Measurements from ENCODE around the gene RPS5.
A peak's percentile ranks its signal among the peaks of the same experiment; 100 is the strongest.
"Not testable (repeated sequence)": the region's sequence is repeated elsewhere in the genome, so short reads cannot be mapped to it uniquely, and the experiment has no call there.

Gene RPS5

DNA sequence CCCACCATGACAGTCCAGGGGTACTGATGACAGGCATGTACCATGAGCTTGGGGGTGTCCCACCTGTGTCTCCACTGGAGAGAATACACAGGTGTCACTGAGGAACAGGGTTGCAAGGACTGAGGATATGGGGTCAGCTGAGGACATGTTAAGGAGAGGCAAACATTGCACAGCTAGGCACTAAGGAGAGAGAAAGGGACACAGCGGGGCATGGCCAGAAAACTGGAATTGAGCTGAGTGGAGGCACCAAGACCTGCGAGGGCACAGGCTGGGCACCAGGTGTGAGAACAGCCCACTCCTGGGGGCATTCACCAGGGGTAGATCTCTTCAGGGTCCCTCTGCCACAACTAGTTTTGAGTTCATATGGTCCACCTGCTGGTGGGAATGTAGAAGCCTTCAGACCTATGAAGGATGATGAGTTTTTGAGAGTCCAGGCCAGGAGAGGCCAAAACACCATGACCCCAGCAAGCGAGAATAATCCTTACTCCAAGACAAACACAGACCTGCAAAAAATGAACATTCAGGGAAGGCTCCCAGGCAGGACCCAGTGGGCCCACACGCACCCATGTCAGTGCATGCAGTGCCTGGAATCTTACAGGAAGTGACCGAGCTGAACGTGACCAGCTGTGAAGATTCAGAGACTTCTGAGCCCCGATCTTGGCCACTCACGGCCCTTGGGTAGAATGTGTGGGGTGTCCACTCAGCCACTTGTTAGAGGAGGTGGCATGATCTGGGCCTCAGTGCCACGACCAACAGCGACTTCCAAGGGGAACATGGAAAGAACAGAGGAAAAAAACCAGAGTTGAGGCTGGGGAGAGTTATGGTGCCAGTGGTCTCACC lies 20.0 kb downstream of the RPS5 start:
- DNase-seq (ENCODE audit: low read depth) = no peak

- DNase-seq (ENCODE audit: low read depth) = no peak
These were observed 20.6 kb downstream of the RPS5 start for GRCh38 chr19:58407658-58408151.

DNA sequence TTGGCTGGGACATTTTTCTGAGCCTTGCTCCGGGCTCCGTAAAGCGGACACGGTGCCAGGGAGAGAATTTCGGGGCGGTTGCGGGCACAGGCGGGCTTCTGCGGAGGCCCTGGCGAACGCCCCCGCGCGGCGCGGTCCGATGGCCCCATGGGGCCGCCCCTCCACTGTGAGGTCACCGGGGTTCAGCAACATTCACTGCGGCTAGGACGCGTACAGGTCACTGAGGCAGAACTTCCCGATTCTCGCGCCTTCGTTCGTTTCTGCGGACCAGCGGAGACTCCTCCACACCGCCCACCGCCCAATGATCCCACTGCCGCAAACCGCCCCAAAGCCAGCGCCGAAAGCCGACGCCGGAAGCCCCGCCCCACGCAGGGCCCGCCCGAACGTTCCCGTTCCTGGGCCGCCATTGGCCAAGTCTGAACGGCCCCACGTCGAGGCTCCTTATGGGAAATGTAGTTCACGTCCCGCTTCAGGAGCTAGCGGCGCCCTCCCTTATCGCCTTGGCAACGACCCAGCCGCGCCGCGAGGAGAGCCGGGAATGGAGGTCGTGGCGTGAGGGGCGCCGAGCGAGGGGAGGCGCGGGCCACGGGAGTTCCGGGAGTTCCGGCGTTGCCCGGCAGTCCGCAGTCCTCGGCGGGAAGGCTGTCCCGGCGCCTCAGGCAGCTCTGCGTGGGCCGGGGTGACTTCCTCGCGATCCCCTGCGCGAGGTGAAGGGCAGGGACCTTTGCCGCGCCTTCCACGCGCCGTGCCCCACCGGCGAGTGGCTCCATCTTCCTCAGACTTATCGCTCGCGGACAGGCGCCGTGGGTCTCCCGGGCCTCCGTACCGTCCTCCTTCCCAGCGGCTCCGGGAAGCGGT lies 21.3 kb downstream of the RPS5 start, which contains the start of gene ZNF584:
TSS of gene ZNF584 (plus strand) at position 498 of the 858 bp plus-strand sequence. CDS start 499 bp downstream, outside the sequence.
- DNase-seq (ENCODE audit: low read depth) = peak; percentile 89

GRCh38 chr19:58409010-58409790 lies 22.1 kb downstream of the RPS5 start:
- no peak for DNase-seq (ENCODE audit: low read depth)

GRCh38 chr19:58416604-58417003 lies 29.5 kb downstream of the RPS5 start:
- DNase-seq (ENCODE audit: low read depth) = no peak

- DNase-seq (ENCODE audit: low read depth) = no peak
These were observed 30.0 kb downstream of the RPS5 start for GRCh38 chr19:58417071-58417470.

DNA sequence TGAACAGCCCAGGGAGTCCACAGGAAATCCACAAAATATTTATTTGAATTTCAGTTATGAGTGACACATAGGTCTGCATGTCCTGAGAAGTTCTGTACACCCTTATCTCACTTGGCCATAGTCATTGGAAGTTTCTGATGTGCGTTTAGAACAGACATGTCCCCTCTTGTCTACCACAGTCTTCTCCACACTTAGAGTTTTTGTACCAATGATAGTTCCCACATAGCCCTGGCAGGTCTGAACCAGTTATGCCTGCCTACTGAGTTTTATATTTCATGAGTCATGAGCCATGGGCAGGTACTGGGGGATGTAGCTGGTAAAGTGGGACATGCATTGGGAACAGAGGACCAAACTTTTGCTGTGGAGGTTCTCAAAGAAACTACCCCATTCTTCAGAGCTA lies 41.5 kb downstream of the RPS5 start:
- DNase-seq (ENCODE audit: low read depth) = no peak

GRCh38 chr19:58429745-58430144 lies 42.7 kb downstream of the RPS5 start:
- no peak for DNase-seq (ENCODE audit: low read depth)

DNA sequence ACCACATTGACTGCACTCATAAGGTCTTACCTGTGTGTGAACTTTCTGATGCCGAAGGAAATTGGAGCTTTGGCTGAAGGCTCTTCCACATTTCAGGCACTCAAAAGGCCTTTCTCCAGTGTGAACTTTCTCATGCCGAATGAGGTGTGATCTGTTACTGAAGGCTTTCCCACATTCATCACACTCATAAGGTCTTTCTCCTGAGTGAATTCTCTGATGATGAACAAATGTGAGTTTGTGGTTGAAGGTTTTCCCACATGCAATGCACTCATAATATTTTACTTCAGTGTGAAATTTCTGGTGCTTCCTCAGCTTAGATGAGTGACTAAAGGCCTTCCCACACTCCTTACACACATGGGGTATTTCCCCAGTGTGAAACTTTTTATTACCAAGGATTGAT lies 47.1 kb downstream of the RPS5 start:
- DNase-seq (ENCODE audit: low read depth) = no peak

GRCh38 chr19:58439576-58440554 lies 52.8 kb downstream of the RPS5 start, which contains the start of gene ZNF132:
TSS of gene ZNF132 (minus strand) at chr19:58440153. CDS start at chr19:58439821, 332 bp downstream.
- DNase-seq (ENCODE audit: low read depth) = peak; percentile 88

DNA sequence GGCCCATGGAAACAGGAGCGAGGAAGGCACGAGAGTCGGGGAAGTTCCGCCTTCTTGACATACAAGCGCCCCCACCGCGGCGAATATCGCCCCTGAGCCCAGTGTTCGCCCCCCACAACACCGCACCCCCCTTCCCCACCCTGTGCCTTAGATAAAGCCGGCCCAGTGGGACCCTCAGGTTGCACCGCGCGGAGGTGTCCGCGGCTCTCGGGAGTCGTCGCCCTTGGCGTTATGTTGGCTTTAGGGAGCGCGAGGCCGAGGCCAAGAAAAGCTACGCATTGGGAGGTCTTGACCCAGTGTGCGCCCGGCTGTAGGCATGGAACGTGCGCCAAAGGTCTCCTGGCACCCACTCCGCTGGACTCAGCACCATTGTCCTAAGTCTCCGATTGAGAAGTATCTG lies 53.5 kb downstream of the RPS5 start:
- no peak for DNase-seq (ENCODE audit: low read depth)

GRCh38 chr19:58442986-58443385 lies 55.9 kb downstream of the RPS5 start:
- DNase-seq (ENCODE audit: low read depth) = not testable (repeated sequence)

Data from activated T-helper 1 cell treated with Interleukin-2 at 50 U/mL for 16 hours (primary cell).